Activated CD4-positive, alpha-beta T cell treated with anti-CD3 and anti-CD28 coated beads, Interleukin-2, amount 50 U/mL, for 1 hour (primary cell): ENCODE measurements around the gene SMCO2.
"Not testable (repeated sequence)": the region's sequence is repeated elsewhere in the genome, so short reads cannot be mapped to it uniquely, and the experiment has no call there.

Experiments used
- DNase-seq: peaks from one replicate; pipeline ENCODE4 v3.0.0-alpha.2; 2020

The SMCO2 gene

DNA sequence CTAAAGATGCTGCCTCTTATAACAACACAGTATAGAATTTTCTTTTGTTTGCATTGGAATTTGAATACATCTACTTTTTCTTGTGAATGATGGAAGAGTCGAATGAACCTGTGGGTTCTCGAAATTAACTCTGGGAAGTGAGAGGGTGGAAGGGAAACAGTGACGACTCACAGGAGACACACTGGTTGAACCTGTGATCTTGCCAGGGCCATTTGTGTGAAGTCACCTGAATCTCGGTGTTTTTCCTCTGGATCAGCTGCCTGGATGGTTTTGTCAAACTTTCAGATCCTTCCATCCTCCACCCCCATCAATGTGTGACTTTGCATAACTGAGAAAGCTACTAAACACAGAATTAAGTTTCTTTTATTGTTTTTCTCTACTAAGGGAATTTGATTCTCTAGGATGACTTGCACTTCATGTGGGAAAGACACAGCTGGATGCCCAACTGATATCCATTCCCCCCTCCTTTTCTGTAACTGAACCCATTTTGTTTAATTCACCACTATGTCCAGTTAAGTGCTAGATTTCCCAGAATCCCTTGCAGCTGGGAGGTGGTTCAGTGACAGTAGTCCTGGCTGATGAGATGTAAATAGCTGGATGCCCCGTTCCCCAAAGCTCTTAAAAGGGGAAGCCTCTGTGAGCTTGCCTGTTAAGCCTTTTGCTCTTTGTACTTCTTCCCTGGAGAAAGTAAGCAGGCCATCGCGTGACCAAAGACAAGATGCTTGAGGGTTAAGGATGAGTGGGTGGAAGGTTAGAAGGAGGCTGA, 83.8 kb downstream of the SMCO2 start:
- no peak for DNase-seq

DNA sequence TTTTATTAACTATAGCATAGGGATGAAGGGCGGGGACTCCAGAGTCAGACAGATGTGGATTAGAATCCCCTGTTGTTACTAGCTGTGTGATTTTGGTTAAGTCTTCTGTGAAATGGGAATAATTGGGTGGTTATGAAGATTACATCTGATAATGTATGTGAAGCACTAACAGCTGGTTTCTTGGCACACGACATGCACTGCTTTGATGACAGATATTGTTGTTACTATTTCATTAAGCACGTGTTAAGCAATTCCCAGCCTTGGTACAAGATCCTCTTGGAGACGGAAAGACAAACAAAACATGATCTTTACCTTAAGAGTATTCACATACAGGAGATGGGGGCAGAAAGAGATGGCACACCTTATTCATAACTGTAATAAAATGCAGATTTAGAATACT, 85.4 kb downstream of the SMCO2 start:
- no peak for DNase-seq

DNA sequence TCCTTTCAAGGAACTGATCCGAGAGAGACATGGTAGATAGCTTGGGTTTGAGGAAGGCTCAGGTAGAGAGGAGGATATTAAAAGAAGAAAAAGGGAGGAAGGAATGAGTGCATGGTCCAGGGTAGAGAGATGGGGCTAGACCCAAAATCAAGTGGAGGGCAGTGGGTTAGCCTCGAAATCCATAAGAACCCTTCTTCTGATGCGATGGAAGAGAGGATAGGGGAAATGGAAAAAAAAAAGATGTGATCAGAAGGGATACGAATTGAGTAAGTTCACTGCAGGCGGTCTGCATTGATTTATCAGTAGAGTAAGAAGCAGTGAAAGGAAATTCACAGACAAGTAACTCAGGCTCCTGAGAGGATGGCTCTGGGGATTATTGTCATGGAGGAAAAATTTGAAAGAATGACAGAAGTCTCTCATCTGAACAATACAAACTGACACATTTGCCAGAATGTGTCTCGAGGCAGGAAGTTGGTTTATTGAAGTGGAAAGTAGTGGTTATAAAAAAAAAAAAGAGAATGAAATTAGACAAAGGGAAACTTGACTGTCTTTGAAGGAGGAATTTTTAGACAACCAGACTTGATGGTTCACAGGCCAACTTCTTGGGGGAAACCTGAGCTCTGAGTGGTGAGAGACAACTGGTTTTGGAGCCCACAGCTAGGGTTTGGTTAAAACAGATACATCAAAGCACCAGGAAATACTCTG, 87.7 kb downstream of the SMCO2 start:
- no peak for DNase-seq

DNA sequence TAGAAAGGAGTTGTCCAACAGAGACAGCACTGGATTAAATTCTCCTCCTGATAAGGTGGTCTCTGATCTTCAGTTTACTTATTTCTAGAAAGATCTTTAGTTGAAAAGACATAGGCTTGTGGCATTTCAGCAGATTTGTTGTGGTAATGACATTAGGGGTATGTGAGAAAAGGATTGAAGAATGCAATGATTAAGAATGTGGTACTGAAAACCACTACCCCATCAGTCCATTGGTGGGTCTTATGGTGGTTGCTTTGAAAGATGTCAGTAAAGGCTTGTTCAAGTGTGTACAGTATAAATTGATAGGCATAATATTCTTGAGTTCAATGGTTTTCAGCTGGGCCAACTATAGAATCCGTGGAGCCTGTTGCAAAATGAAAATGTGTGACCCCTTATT, 88.2 kb downstream of the SMCO2 start:
- DNase-seq = no peak

DNA sequence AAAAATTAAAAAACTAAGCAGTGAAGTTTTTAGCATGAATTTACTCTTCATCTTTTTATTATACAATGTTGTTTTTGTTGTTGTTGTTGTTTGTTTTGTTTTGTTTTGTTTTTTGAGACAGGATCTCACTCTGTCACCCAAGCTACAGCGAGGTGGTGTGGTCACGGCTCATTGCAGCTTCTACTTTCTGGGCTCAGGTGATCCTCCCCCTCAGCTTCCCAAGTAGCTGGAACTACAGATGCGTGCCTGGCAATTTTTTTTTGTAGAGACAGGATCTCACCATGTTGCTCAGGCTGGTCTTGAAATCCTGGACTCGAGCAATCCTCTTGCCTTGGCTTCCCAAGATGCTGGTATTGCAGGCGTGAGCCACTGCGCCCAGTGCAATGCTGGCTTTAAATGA, 88.8 kb downstream of the SMCO2 start:
- DNase-seq = no peak

DNA sequence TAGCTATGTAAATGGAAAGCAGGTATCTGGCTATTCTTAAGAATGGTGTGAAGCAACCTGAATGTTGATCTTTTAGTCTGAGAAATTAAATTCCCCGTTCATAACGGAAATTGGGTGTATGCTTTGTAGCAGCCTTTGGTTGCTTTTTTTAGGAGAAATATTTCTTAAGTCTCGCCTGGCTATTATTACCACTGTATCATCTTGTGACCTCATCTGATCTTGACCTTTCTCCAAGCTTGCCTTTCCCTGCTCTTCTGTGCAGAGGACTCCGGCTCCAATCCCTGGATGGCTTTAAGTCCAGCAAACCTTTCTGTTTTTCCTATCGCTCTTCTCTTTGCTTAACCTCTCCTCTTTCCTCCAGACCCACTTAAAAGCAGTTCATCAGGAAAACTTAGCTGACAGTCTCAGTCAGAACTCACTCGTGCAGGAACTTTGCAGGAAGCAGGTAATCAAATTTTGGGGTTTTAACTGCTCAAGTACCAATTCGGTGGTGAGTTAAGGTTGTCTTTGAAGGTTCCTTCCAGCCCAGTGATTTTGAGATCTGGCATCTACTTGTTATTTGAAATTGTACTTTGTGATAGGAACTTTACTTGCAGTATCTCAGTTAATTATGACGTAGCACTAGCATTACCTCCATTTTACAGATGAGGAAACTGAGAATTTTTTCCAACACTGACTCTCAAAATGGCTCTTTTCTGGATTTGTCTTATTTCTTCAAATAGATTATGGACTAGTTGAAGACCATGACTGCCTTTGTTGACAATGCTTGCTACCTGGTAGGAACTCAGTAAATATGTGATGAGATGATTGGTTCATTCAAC, 91.5 kb downstream of the SMCO2 start:
- DNase-seq = no peak

DNA sequence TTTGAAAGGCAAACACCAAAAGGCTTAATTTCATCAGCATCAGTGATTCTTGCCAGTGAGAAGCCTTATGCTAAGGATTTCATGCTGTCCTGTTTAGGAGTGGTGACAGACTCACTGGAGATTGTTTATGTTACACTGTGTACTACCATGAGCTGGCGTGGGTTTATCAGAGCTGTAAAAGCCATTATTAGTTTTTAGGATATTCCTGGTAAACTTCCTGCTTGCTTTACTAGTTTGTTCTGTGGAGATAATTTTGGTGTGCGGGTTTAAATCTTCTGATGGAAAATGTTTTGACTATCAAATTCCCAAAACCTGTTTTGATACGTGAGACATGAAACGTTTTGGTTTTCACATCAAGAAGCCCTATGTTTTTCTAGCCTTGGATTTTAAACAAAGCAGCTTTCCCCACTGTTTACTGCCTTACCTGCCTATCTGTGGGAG, 92.7 kb downstream of the SMCO2 start:
- DNase-seq = no peak

DNA sequence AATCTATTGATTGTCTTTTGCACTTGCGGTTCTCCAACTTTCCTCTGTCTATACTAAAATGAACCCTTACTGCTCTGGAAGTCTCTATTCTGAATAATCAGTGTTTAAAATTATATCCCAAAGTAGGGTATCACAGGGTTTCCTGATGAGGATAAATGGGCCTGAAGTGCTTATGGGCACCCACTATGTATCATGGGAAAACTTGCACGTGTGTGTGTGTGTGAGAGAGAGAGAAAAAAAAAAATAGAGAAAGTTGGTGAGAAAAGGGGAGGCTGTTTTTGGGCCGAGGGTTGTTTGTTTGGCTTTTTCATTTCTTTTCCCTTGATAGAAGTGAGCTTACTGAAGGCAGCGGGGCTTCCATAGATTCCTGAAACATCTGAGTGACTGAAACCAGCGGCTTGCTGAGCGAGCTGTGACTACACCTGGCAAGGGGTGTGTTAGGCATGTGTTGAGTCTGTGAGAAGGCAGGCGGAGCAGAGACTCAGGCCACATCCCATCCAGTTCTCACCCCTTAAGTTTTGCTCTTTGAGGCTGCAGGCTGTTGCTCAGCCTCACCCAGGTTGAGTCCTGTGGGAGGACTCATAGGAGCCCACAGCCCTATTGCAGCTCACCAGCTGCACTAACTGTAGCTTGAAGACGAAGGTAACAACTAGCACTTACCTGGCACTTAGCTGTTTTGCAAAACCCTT, 94.6 kb downstream of the SMCO2 start:
- DNase-seq = no peak

DNA sequence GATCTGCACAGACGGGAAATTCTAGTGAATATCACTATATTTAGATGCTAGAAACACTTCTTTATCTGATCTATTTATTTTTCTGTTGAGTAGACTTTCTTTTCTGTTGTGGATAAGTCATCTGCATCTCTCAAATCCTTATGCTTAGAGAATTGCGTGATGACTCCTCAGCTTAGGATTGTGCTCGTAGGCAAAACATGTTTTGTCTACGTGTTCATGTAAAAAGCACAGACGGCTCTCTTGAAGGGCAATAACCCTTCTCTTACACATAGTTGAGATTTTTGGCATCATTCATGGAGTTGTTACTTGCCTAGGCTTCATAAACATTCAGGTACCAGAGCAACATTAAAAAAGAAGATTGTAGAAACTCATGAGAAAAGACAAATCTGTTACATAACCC, 96.1 kb downstream of the SMCO2 start:
- DNase-seq = no peak

DNA sequence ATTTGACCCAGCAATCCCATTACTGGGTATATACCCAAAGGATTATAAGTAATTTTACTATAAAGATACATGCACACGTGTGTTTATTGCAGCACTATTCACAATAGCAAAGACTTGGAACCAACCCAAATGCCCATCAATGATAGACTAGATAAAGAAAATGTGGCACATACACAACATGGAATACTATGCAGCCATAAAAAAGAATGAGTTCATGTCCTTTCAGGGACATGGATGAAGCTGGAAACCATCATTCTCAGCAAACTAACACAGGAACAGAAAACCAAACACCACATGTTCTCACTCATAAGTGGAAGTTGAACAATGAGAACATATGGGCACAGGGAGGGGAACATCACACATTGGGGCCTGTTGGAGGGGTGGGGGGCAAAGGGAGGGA, 98.3 kb downstream of the SMCO2 start:
- DNase-seq = not testable (repeated sequence)

DNA sequence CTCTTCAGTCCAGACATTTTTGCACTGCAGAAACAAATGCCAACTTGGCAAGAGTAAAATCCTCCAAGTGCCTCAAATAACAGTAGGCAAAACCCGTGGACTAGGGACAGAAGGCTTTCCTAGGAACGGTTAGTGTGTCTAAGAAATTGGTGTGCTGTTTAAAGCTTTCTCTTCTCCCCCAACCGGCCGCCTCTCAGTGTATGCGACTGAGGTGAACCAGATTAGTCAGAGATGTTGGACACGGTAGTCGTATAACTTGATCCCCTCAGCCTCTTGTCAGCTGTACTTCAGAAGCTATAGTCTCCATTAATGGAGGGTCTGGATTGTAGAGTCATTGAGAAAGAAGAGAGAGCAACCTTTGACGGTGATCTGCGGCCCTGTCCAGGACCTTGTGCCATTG, 99.1 kb downstream of the SMCO2 start:
- no peak for DNase-seq

DNA sequence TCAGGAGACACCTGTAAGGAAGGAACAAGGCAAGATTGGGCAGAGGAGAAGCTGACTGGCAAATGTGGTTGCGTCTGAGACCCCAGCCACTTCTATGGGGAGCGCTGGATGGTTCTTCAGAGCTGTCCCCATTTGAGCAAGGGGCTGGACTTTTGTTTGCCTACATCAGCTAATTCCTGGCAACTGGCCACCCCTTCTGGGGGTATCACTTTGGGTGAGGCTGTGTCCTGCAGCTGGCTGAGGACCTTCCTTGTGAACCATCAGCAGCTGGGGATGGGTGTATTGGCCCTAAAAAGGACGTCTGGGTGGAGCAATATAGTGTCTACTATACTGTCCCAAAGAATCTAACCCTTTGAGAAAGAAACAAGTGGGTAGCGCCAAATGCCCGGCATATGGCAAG, 101.1 kb downstream of the SMCO2 start:
- no peak for DNase-seq

DNA sequence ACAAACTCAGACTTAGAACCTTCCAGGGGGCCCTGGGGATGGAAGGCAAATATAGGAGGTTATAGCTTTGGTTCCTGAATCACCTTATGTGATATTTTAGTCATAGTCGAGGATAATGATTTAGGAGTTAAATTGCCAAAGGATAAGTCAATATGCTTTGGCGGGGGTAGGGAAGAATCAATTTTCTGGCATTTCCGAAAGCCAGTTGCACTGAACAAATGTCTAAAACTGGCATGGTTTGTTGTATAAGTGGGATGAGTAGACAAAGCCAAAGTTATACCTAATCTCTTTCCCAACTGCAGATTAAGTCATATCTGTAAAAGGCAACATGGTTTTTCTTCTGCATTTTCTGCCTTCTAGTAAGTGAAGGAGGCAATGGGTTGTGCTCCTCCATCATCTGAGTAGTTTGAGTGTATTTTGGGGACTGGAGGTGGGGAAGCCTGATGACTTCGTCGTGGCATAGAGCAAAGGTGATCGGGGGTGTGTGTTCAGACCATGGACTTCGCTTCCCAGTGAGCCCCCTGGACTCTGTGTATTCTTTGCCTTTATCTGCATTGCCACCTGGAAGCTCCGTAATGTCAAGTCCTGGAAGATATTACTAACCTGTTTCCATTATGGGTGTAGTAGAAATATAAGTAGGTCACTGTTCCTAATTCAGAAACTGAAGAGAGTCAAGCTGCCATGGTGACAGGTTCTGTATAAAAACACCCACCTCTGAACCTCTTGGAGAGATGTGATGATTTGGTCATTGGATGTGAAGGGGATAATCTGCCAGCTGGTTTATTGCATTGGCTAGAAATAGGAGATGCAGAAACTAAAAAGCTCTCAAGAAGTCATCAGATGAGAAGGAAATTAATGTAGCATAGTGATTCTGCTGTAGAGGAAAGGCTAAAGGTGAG, 102.0 kb downstream of the SMCO2 start:
- DNase-seq = no peak

DNA sequence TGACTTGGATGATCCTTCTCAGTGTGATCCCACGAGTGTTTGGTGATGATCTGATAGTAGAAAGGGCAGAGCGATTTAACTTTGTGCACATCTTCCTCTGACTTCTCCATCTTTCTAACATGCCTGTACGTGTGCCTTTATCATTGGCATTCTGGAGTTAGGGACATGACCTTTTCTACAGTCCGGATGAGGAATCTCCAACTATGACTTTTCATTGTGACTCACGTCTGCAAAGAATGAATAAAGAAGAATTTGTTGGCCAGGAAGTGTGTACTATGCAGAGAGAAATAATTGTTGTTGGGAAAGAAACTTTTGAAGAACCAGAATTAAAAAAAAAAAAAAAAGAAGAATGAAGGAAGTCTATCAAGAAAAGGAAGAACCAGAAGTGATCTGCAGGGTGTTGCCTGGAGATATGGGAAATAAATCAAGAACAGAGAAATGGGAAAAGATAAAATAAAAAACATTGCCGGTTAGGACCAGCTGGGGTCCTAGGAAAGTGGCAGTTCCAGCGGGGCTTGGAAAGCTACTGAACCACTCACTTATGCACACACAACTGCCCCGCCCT, 102.8 kb downstream of the SMCO2 start:
- no peak for DNase-seq

DNA sequence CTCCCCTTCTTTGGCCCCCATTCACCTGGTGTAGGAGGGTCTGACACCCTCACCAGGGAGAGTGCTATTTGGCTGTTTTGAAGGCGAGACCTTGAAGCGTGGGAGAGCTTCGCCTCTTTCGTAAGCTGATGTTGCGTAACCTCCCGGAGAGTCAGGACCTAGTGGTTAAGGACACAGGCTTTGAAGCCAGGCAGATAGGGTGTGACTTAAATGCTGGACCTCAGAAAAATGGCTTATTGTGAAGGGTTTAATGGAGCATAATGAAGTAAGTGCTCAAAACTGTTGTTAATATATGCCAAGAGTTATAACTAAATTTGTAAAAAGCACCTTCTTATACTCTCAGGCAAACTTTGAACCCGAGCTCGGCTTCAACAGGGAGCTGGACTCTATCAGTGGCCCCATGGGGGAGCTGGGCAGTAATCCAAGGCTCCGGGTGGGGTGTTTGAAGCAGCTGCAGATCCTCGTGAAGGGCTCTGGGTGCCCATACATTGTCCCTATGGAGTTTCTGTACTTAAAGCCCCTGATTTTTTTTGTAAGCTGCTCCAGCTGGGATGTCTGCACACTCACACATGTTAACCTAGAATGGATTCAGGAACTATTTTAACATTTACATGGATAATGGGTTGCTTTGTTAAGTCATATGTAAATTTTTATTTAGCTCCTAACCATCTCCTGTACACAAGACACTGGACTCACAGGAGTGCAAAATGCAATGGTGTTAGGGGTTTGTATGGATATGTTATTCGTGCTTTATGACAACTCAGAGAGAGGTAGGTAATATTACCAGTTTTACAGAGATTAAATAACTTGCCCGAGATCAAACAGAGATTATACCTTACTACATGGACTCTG, 103.5 kb downstream of the SMCO2 start:
- no peak for DNase-seq

DNA sequence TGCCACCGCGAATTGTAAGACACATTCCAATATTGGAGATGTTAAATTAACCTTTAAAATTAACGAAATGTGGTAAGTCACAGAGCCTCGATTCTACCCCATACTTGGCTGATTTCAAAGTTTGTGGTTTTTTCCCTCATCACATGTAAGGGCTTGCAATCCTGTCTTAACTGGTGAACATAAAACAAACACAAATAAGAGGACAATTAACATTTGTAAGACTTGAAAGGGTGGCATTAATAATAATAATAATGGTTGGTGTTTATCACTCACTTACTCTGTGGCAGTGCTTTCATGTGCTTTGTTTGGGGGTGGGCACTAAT, 104.1 kb downstream of the SMCO2 start:
- DNase-seq = no peak

DNA sequence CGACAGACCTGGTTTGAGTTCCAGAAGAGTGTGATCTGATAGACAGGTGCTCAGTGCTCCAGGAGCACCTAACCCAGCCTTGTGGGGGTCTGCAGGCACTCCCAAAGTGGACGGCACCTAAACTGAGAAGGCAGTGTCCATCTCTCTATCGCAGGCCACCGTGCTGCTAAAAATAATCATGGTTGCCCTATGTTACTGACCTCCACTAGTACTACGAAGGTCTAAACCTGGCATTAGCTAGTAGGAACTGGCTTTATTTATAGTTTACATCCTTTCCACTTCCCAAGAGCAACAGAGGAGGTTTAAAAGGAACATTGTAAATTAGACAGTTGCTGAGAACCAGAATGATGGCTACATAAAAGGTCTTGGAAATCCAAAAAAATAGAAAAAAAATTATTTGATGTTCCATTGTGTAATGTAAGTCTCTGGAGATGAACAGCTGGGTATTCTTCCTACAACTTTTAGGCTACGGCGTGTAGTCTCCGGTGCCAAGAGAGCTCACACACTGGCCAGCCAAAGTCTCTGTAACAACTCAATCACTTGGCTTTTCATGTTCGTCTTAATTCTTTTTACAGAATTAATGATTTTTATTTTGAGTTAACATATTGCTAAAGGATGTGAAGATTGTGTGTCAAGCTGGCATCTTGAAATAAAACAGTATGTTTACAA, 104.8 kb downstream of the SMCO2 start:
- no peak for DNase-seq
